ENCODE data around the gene LIMA1.
A peak's percentile ranks its signal among the peaks of the same experiment; 100 is the strongest.
"Not testable (repeated sequence)": the region's sequence is repeated elsewhere in the genome, so short reads cannot be mapped to it uniquely, and the experiment has no call there.

The LIMA1 gene

GRCh38 chr12:50224026-50224692, 59.2 kb downstream of the LIMA1 start:
- intact Hi-C loops (cut with DNase I): no loop called here
- DNase-seq: no peak

- peak in 41 of 42 donors; percentile 7 to 80 (median 56) for DNase-seq
- intact Hi-C loops (cut with DNase I): no loop called here
These were observed 61.0 kb downstream of the LIMA1 start for GRCh38 chr12:50222275-50222783.

- intact Hi-C loops (cut with DNase I): no loop called here
- peak in 3 of 42 donors; percentile 6 to 28 (median 20) for DNase-seq
These were observed 61.9 kb downstream of the LIMA1 start for GRCh38 chr12:50221228-50222008.

- DNase-seq: peak in 8 of 42 donors; percentile 10 to 44 (median 18)
- intact Hi-C loops (cut with DNase I): no loop called here
These were observed 62.8 kb downstream of the LIMA1 start for GRCh38 chr12:50220363-50220995.

- intact Hi-C loops (cut with DNase I): no loop called here
- no peak for DNase-seq
These were observed 63.8 kb downstream of the LIMA1 start for GRCh38 chr12:50219544-50219943.

GRCh38 chr12:50219001-50219400, 64.3 kb downstream of the LIMA1 start:
- intact Hi-C loops (cut with DNase I); DNase-seq: not testable (repeated sequence)

- intact Hi-C loops (cut with DNase I): no loop called here
These were observed 64.9 kb downstream of the LIMA1 start for GRCh38 chr12:50218386-50218785.

GRCh38 chr12:50217202-50217601, 66.1 kb downstream of the LIMA1 start:
- intact Hi-C loops (cut with DNase I): no loop called here
- no peak for DNase-seq

More at GRCh38 chr12:50218386-50218785, 64.9 kb downstream of the LIMA1 start:
- no peak for DNase-seq

GRCh38 chr12:50215033-50215432, 68.3 kb downstream of the LIMA1 start:
- DNase-seq: no peak
- intact Hi-C loops (cut with DNase I): no loop called here

- DNase-seq: no peak
- intact Hi-C loops (cut with DNase I): no loop called here
These were observed 69.3 kb downstream of the LIMA1 start for GRCh38 chr12:50214018-50214417.

GRCh38 chr12:50213439-50213838, 69.9 kb downstream of the LIMA1 start:
- intact Hi-C loops (cut with DNase I): no loop called here
- DNase-seq: no peak

- intact Hi-C loops (cut with DNase I): no loop called here
- DNase-seq: no peak
These were observed 71.3 kb downstream of the LIMA1 start for GRCh38 chr12:50212071-50212467.

- no peak for DNase-seq
- intact Hi-C loops (cut with DNase I): no loop called here
These were observed 71.8 kb downstream of the LIMA1 start for GRCh38 chr12:50211392-50212070.

GRCh38 chr12:50207424-50207823, 75.9 kb downstream of the LIMA1 start:
- intact Hi-C loops (cut with DNase I): no loop called here

GRCh38 chr12:50205648-50206047, 77.7 kb downstream of the LIMA1 start:
- intact Hi-C loops (cut with DNase I): no loop called here
- no peak for DNase-seq

More at GRCh38 chr12:50207424-50207823, 75.9 kb downstream of the LIMA1 start:
- no peak for DNase-seq

GRCh38 chr12:50203691-50204090, 79.6 kb downstream of the LIMA1 start:
- no peak for DNase-seq
- intact Hi-C loops (cut with DNase I): no loop called here

- DNase-seq: no peak
- intact Hi-C loops (cut with DNase I): no loop called here
These were observed 81.3 kb downstream of the LIMA1 start for GRCh38 chr12:50201987-50202521.

GRCh38 chr12:50200552-50201273, 82.6 kb downstream of the LIMA1 start:
- no peak for DNase-seq
- intact Hi-C loops (cut with DNase I): no loop called here

All from head of caudate nucleus (tissue), 42 donors.